Caco-2 (cell line): ENCODE results near the gene TMEM129. TPM values are rescaled to one million over a fixed set of nuclear protein-coding genes. Genes with fewer than 3 reads are reported as not detected.

Source experiments
- BruUV-seq: library from RNA; stranded (reverse); fragments of 400-500 nt; replicated peaks from 2 replicates; lab custom pipeline; 2021; lab: Mats Ljungman, UMichigan
- CTCF ChIA-PET: fragments of 300-600 bp; sonication (Branson Sonifier 250); formaldehyde crosslinking; loops from one replicate; lab custom pipeline; 2022; ENCODE audit warnings: antibody characterized with exemption; lab: Charles Lee
- POLR2A ChIA-PET: fragments of 300-600 bp; sonication (Branson Sonifier 250); formaldehyde crosslinking; loops from one replicate; lab custom pipeline; 2022; ENCODE audit warnings: antibody characterized with exemption; lab: Charles Lee
- DNase-seq, 2 experiments: peaks; one replicate each; pipeline versions ENCODE4 v3.0.0 to v3.0.0-alpha.2; 2020 to 2022
- H3K27me3 ChIP-seq: replicated peaks from 2 replicates; pipeline ENCODE4 v1.6.0; 2011; ENCODE audit warnings: low read length; ENCODE audit not compliant: control insufficient read depth, insufficient read depth
- H3K36me3 ChIP-seq: 2 replicates; pipeline ENCODE4 v1.5.1; 2011; ENCODE audit warnings: low read length; ENCODE audit not compliant: control insufficient read depth, insufficient read depth
- H3K4me1 ChIP-seq: fragments of 250-450 bp; sonication (Bioruptor Pico); 2 replicates; pipeline ENCODE4 v1.5.1; 2020; ENCODE audit warnings: mild to moderate bottlenecking
- H3K4me3 ChIP-seq: 2 replicates; pipeline ENCODE4 v1.5.1; 2011; ENCODE audit warnings: low read depth, mild to moderate bottlenecking, control low read depth, low read length
- H3K9me3 ChIP-seq: fragments of 250-450 bp; sonication (Bioruptor Pico); 2 replicates; pipeline ENCODE4 v1.5.1; 2020; ENCODE audit warnings: mild to moderate bottlenecking, moderate library complexity
- H3K27ac Mint-ChIP-seq: one replicate; pipeline ENCODE4 v1.8.0; 2022; ENCODE audit warnings: mixed read lengths; ENCODE audit not compliant: unreplicated experiment
- H3K27me3 Mint-ChIP-seq: one replicate; pipeline ENCODE4 v1.8.0; 2022; ENCODE audit warnings: mixed read lengths; ENCODE audit not compliant: insufficient read depth, unreplicated experiment
- H3K36me3 Mint-ChIP-seq: one replicate; pipeline ENCODE4 v1.8.0; 2022; ENCODE audit warnings: mild to moderate bottlenecking, mixed read lengths; ENCODE audit not compliant: insufficient read depth, unreplicated experiment
- H3K4me1 Mint-ChIP-seq: one replicate; pipeline ENCODE4 v1.8.0; 2022; ENCODE audit warnings: low read depth, mixed read lengths; ENCODE audit not compliant: unreplicated experiment
- H3K4me3 Mint-ChIP-seq: one replicate; pipeline ENCODE4 v1.8.0; 2022; ENCODE audit warnings: mild to moderate bottlenecking, moderate library complexity, mixed read lengths; ENCODE audit not compliant: unreplicated experiment
- H3K9me3 Mint-ChIP-seq: one replicate; pipeline ENCODE4 v1.8.0; 2022; ENCODE audit warnings: mixed read lengths; ENCODE audit not compliant: unreplicated experiment
- intact Hi-C: fragments of 100-400 bp; cut with micrococcal nuclease; formaldehyde crosslinking; loops from one replicate; pipeline ENCODE4 v1.10.0; 2022; ENCODE audit not compliant: unreplicated experiment
- total RNA-seq: library from RNA; stranded (reverse); gene quantifications from 2 replicates; pipeline ENCODE4 v1.2.3, GENCODE V29; 2022
- TF ChIP-seq, protein P1 (sequence below), 2 experiments: fragments of 200-600 bp in 1 of 2; IDR thresholded peaks; 1 replicate in 1 of 2; 2 replicates in 1 of 2; pipeline versions ENCODE4 v1.5.1 to v1.8.0; 2011 to 2022; ENCODE audit warnings: antibody characterized with exemption in 1 of 2, control low read depth in 1 of 2, inconsistent platforms in 1 of 2, low read depth in 1 of 2, low read length in 1 of 2, mild to moderate bottlenecking in 1 of 2, moderate library complexity in 1 of 2; ENCODE audit not compliant: insufficient read depth in 1 of 2, severe bottlenecking in 1 of 2, unreplicated experiment in 1 of 2

TMEM129 gene
- total RNA-seq, 1 experiment from 2014 or later: 39.0 TPM

DNA sequence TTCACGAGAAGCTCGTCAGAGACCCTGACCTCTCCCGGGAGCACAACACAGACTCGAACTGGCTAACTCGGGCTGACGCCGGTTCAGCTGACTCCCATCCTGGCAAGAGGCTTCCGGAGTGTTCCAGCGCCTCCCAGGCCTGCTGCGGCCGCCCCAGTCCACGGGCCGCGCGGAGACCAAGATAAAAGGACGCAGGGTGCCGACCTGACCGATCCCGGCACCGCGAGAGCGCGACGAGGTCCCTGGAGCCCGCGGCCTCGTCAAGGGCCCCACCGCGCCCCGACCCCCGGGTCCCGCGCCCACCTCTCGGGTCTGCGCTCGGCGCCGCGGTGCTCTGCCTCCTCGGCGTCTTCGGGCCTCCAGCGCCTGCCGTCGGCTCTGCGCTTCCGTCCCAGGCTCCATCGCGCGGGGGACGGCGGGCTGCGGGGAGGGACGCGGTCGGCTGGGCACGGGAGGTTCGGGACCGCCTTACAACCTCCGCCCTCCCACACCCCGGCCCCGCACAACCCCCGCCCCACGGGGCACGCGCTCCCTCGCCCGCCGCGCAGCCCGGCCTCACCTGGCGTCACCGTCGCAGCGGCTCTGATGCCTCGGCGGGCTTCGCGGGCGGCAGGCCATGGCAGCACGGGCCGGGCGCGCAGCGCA, 9.4 kb downstream of the TMEM129 start:
- BruUV-seq: no TSS peak

DNA sequence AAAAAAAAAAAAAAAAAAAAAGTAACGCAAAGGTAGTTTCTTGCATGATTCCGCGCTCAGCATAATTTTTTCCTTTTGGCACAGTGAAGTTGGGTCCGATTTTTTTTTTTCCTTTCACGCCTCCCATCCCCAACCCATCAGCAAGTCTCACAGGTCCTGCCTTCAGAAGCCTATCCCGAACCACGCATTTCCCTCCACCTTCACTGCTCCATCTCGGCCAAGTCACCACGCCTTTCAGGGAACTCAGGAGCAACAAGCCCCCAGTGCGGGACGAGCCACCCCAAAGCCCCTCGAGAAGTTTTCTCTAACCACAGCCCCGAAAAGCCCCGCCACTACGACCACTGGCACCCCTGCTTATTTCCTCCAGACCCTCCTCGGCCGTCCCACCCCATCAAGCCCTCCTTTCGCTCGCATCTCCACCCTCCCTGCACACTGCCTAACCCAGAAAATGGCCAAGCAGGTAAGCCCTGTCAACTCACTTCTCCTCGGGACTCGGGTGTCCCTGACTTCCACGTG, 10.0 kb downstream of the TMEM129 start:
- Mint-ChIP-seq H3K4me1 (peaks cover 29% of the 10 kb centered on the region), H3K4me3 (peak overlapping the region; percentile 99), H3K27ac (peak overlapping the region; percentile 94), H3K36me3 (peaks cover 77% of the 10 kb centered on the region), H3K27me3 (no peaks in the 10 kb centered on the region), H3K9me3 (no peaks in the 10 kb centered on the region)
- POLR2A ChIA-PET: interaction anchor here (2.0 kb wide), 1 partner anchor 10 kb away, joined by 42 read pairs; the partner anchor contains the start of genes TACC3 and TMEM129
- DNase-seq: no peak
- peaks cover 3% of the 10 kb centered on the region for H3K36me3 ChIP-seq
- H3K4me1 ChIP-seq: peaks cover 29% of the 10 kb centered on the region
- H3K9me3 ChIP-seq: no peaks in the 10 kb centered on the region
- no TSS peak for BruUV-seq
- CTCF ChIA-PET: interaction anchor here (1.8 kb wide), 1 partner anchor 18 kb away, joined by 13 read pairs; no protein-coding TSS in a partner anchor
- no peaks in the 10 kb centered on the region for H3K27me3 ChIP-seq
- TF ChIP-seq, protein P1, sequence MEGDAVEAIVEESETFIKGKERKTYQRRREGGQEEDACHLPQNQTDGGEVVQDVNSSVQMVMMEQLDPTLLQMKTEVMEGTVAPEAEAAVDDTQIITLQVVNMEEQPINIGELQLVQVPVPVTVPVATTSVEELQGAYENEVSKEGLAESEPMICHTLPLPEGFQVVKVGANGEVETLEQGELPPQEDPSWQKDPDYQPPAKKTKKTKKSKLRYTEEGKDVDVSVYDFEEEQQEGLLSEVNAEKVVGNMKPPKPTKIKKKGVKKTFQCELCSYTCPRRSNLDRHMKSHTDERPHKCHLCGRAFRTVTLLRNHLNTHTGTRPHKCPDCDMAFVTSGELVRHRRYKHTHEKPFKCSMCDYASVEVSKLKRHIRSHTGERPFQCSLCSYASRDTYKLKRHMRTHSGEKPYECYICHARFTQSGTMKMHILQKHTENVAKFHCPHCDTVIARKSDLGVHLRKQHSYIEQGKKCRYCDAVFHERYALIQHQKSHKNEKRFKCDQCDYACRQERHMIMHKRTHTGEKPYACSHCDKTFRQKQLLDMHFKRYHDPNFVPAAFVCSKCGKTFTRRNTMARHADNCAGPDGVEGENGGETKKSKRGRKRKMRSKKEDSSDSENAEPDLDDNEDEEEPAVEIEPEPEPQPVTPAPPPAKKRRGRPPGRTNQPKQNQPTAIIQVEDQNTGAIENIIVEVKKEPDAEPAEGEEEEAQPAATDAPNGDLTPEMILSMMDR (IDR thresholded peaks at IDR 0.05; ENCODE audit: insufficient read depth in 1 of 2, low read depth in 1 of 2, low read length in 1 of 2, severe bottlenecking in 1 of 2, unreplicated experiment in 1 of 2): no peak
- intact Hi-C loops: loop anchor here (5.0 kb wide), 1 partner anchor 551 kb away; the partner anchor contains the start of gene MXD4
- H3K4me3 ChIP-seq: peak overlapping the region; percentile 68

More for the DNA sequence above, 9.4 kb downstream of the TMEM129 start:
- CTCF ChIA-PET: interaction anchor here (1.0 to 1.8 kb wide), 3 partner anchors 10 to 19 kb away, joined by 5 to 13 read pairs (median 7); partner anchors contain the start of genes TACC3 and TMEM129
- TF ChIP-seq, protein P1 (IDR thresholded peaks at IDR 0.05; ENCODE audit: insufficient read depth in 1 of 2, low read depth in 1 of 2, low read length in 1 of 2, severe bottlenecking in 1 of 2, unreplicated experiment in 1 of 2): no peak
- Mint-ChIP-seq H3K27ac (peak overlapping the region; percentile 94), H3K36me3 (peaks cover 77% of the 10 kb centered on the region), H3K4me1 (peaks cover 29% of the 10 kb centered on the region), H3K4me3 (peak overlapping the region; percentile 99), H3K9me3 (no peaks in the 10 kb centered on the region), H3K27me3 (no peaks in the 10 kb centered on the region)
- DNase-seq: peak in 1 of 2 experiments; percentile 46
- POLR2A ChIA-PET: interaction anchor here (0.9 to 2.0 kb wide), 5 partner anchors 9 to 366 kb away, joined by 3 to 42 read pairs (median 6); partner anchors contain the start of genes NSD2, TACC3, TMEM129 and UVSSA
- no peaks in the 10 kb centered on the region for H3K9me3 ChIP-seq
- peaks cover 29% of the 10 kb centered on the region for H3K4me1 ChIP-seq
- H3K36me3 ChIP-seq: no peaks in the 10 kb centered on the region; the same call in 1 of the 2 replicates
- H3K27me3 ChIP-seq: no peaks in the 10 kb centered on the region
- H3K4me3 ChIP-seq: peak overlapping the region; percentile 68
- intact Hi-C loops: loop anchor here (2.0 to 5.0 kb wide), 2 partner anchors 15 to 551 kb away; partner anchors contain the start of gene MXD4

DNA sequence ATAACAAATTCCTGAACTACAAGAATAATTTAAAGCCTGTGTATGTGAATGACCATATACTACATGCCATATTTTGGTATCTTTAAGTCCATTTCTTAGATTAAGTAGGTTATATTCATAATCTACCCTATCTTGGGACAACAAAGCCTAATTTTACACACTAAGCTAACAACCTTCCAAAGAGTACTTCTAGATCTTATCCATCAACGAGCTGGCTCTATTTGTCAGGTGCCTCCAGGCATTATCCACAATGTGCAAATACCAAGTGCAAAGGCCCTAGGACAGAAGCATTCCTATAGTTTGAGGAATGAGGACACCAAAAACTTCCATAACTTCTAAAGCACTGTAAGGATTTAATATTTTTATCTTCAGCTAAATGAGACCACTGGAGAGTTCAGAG, 12.5 kb downstream of the TMEM129 start:
- DNase-seq: peak; percentile 40 to 49
- ChIA-PET CTCF (interaction anchor here (0.9 to 2.2 kb wide), 4 partner anchors 13 to 21 kb away, joined by 3 to 27 read pairs (median 4); partner anchors contain the start of genes TACC3 and TMEM129), POLR2A (interaction anchor here (1.0 to 1.6 kb wide), 3 partner anchors 12 to 17 kb away, joined by 6 to 13 read pairs (median 9); partner anchors contain the start of genes TACC3 and TMEM129)
- Mint-ChIP-seq H3K4me1 (peaks cover 29% of the 10 kb centered on the region), H3K27ac (peak overlapping the region; percentile 94), H3K9me3 (no peaks in the 10 kb centered on the region), H3K27me3 (no peaks in the 10 kb centered on the region), H3K4me3 (peak overlapping the region; percentile 99), H3K36me3 (peaks cover 90% of the 10 kb centered on the region)
- no TSS peak for BruUV-seq
- H3K9me3 ChIP-seq: no peaks in the 10 kb centered on the region
- H3K36me3 ChIP-seq: peaks cover 3% of the 10 kb centered on the region
- intact Hi-C loops: no loop called here
- H3K4me3 ChIP-seq: no peak overlapping the region
- no peaks in the 10 kb centered on the region for H3K27me3 ChIP-seq
- TF ChIP-seq, protein P1 (IDR thresholded peaks at IDR 0.05; ENCODE audit: insufficient read depth in 1 of 2, low read depth in 1 of 2, low read length in 1 of 2, severe bottlenecking in 1 of 2, unreplicated experiment in 1 of 2): no peak
- peaks cover 29% of the 10 kb centered on the region for H3K4me1 ChIP-seq
